HG02970 (cell line): ENCODE measurements around the gene PPP3CA.
"Not testable (repeated sequence)": the region's sequence is repeated elsewhere in the genome, so short reads cannot be mapped to it uniquely, and the experiment has no call there.

ENCODE experiments used
- ATAC-seq: cut with Tn5 transposase; IDR thresholded peaks from one replicate; pipeline ENCODE4 v1.9.1; 2021; ENCODE audit warnings: mild to moderate bottlenecking, moderate library complexity, moderate number of reproducible peaks; ENCODE audit not compliant: unreplicated experiment, low FRiP score

The PPP3CA gene

GRCh38 chr4:101155368-101155767, 192.0 kb downstream of the PPP3CA start:
- ATAC-seq = no peak

GRCh38 chr4:101153653-101154052, 193.7 kb downstream of the PPP3CA start:
- no peak for ATAC-seq

- ATAC-seq = no peak
Measured at GRCh38 chr4:101152521-101152920, 194.8 kb downstream of the PPP3CA start.

- no peak for ATAC-seq
Measured at GRCh38 chr4:101148551-101148950, 198.8 kb downstream of the PPP3CA start.

GRCh38 chr4:101147283-101147682, 200.0 kb downstream of the PPP3CA start:
- ATAC-seq = no peak

- no peak for ATAC-seq
Measured at GRCh38 chr4:101145021-101145420, 202.3 kb downstream of the PPP3CA start.

GRCh38 chr4:101142259-101142658, 205.1 kb downstream of the PPP3CA start:
- ATAC-seq = no peak

- no peak for ATAC-seq
Measured at GRCh38 chr4:101141855-101142254, 205.5 kb downstream of the PPP3CA start.

- no peak for ATAC-seq
Measured at GRCh38 chr4:101141230-101141629, 206.1 kb downstream of the PPP3CA start.

GRCh38 chr4:101140228-101140627, 207.1 kb downstream of the PPP3CA start:
- no peak for ATAC-seq

- ATAC-seq = no peak
Measured at GRCh38 chr4:101136373-101137370, 210.7 kb downstream of the PPP3CA start.

- ATAC-seq = peak; percentile 66
Measured at GRCh38 chr4:101135371-101136010, 211.8 kb downstream of the PPP3CA start.

- ATAC-seq = not testable (repeated sequence)
Measured at GRCh38 chr4:101131058-101131457, 216.3 kb downstream of the PPP3CA start.

GRCh38 chr4:101128898-101129297, 218.4 kb downstream of the PPP3CA start:
- ATAC-seq = not testable (repeated sequence)

- ATAC-seq = no peak
Measured at GRCh38 chr4:101128473-101128872, 218.9 kb downstream of the PPP3CA start.

- no peak for ATAC-seq
Measured at GRCh38 chr4:101127176-101127790, 220.0 kb downstream of the PPP3CA start.

GRCh38 chr4:101126059-101126458, 221.3 kb downstream of the PPP3CA start:
- ATAC-seq = no peak

- no peak for ATAC-seq
Measured at GRCh38 chr4:101125045-101125942, 222.0 kb downstream of the PPP3CA start.

- ATAC-seq = no peak
Measured at GRCh38 chr4:101123231-101123630, 224.1 kb downstream of the PPP3CA start.

GRCh38 chr4:101122019-101122418, 225.3 kb downstream of the PPP3CA start:
- no peak for ATAC-seq
